ENCODE measurements around the gene KCTD6.

KCTD6 gene

DNA sequence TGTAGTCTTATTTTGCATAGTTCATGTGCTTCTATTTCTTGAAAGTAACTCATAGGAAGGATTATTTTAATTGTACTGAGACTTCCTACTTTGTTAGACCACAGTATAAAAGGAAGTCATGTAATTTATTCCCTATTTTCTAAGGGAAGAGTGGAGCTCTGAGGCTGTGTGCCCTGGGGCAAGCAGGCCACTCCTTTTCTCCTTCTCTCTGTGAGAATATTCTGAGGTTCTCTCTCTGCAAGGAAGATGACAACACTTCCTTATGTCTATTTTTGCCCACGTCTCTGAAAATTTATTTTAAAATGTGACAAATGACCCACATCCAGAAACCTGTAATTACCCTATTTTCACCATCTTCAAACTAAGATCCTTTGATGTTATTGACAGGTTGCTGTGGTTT is 11.0 kb downstream of the KCTD6 start:
- no peaks in the 10 kb centered on the region for H3K9me3 ChIP-seq (ENCODE audit: control insufficient read depth, low read length)
- H3K4me3 ChIP-seq (ENCODE audit: insufficient read depth, low read depth, low read length, poor library complexity, severe bottlenecking): no peak overlapping the region
- H3K27me3 ChIP-seq (replicated peaks; ENCODE audit: control insufficient read depth, insufficient read depth, low read length, poor library complexity, severe bottlenecking): no peaks in the 10 kb centered on the region
- no peaks in the 10 kb centered on the region for H3K4me1 ChIP-seq (ENCODE audit: control insufficient read depth, insufficient read depth, low read length, poor library complexity, severe bottlenecking)
- no peak overlapping the region for H3K27ac ChIP-seq (ENCODE audit: insufficient read depth, low read length, poor library complexity, severe bottlenecking)
- H3K36me3 ChIP-seq (ENCODE audit: control insufficient read depth, insufficient read depth, low read length): peaks cover 5% of the 10 kb centered on the region
- no peak for DNase-seq

DNA sequence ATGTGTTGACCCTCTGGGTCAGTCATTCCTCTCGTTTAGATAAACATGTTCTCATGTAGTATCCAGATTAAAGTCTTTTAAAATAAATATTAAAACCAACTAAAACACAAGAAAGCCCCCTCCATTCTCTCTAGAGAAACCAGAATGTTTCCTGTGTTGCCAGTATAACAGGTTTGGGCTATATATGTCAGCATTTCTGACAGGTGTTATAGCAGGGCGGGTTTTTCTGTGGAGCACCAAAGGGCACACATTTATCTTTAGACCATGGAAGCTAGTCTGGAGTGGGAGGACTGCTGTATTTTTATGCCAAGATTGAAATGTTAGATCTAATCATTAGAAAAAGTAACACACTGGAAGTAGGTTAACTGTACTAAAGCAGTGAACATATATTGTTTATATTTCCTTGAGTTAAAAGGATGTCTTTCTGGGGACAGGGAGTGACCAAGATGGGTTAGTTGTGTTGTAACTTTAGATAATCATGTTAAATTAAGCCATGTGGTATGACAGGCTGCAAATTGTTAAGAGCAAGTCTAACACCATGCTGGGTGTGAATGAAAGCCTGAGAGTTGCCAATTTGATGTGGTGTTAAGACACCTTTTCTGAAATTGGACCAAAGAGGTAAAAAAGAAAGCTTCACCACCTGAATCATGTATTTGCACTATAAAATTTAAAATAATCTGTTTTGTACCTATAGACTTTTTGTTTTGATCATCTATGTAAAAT is 15.6 kb downstream of the KCTD6 start:
- Histone ChIP-seq H3K27me3 (replicated peaks; ENCODE audit: control insufficient read depth, insufficient read depth, low read length, poor library complexity, severe bottlenecking) (no peaks in the 10 kb centered on the region), H3K4me3 (ENCODE audit: insufficient read depth, low read depth, low read length, poor library complexity, severe bottlenecking) (no peak overlapping the region), H3K9me3 (ENCODE audit: control insufficient read depth, low read length) (no peaks in the 10 kb centered on the region), H3K4me1 (ENCODE audit: control insufficient read depth, insufficient read depth, low read length, poor library complexity, severe bottlenecking) (no peaks in the 10 kb centered on the region), H3K36me3 (ENCODE audit: control insufficient read depth, insufficient read depth, low read length) (no peaks in the 10 kb centered on the region), H3K27ac (ENCODE audit: insufficient read depth, low read length, poor library complexity, severe bottlenecking) (no peak overlapping the region)
- DNase-seq: no peak

GRCh38 chr3:58508437-58508836 is 16.5 kb downstream of the KCTD6 start:
- no peaks in the 10 kb centered on the region for H3K27me3 ChIP-seq (replicated peaks; ENCODE audit: control insufficient read depth, insufficient read depth, low read length, poor library complexity, severe bottlenecking)
- no peaks in the 10 kb centered on the region for H3K9me3 ChIP-seq (ENCODE audit: control insufficient read depth, low read length)
- no peak overlapping the region for H3K27ac ChIP-seq (ENCODE audit: insufficient read depth, low read length, poor library complexity, severe bottlenecking)
- DNase-seq: no peak
- H3K4me3 ChIP-seq (ENCODE audit: insufficient read depth, low read depth, low read length, poor library complexity, severe bottlenecking): no peak overlapping the region
- H3K36me3 ChIP-seq (ENCODE audit: control insufficient read depth, insufficient read depth, low read length): no peaks in the 10 kb centered on the region
- H3K4me1 ChIP-seq (ENCODE audit: control insufficient read depth, insufficient read depth, low read length, poor library complexity, severe bottlenecking): no peaks in the 10 kb centered on the region

DNA sequence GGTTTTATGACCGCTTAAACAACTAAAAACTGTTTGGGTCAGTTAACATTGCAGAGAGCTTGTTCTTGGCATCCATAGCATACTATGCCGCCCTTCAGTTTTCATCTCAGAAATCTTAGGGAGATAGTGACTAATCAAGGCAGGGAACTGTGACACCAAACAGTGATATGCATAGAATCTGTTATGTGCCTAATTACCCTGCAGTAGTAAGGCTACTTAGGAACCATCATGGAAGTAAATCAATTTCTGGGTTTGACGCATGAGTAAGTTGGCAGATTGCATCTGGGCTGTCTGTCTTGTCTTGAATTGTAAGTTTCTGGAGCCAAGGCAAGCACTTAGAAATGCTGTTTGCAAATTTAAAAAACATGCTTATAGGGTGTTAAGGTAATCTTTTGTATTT is 22.5 kb downstream of the KCTD6 start:
- no peaks in the 10 kb centered on the region for H3K9me3 ChIP-seq (ENCODE audit: control insufficient read depth, low read length)
- no peak overlapping the region for H3K4me3 ChIP-seq (ENCODE audit: insufficient read depth, low read depth, low read length, poor library complexity, severe bottlenecking)
- no peaks in the 10 kb centered on the region for H3K36me3 ChIP-seq (ENCODE audit: control insufficient read depth, insufficient read depth, low read length)
- no peak for DNase-seq
- no peaks in the 10 kb centered on the region for H3K4me1 ChIP-seq (ENCODE audit: control insufficient read depth, insufficient read depth, low read length, poor library complexity, severe bottlenecking)
- H3K27me3 ChIP-seq (replicated peaks; ENCODE audit: control insufficient read depth, insufficient read depth, low read length, poor library complexity, severe bottlenecking): no peaks in the 10 kb centered on the region
- H3K27ac ChIP-seq (ENCODE audit: insufficient read depth, low read length, poor library complexity, severe bottlenecking): no peak overlapping the region

DNA sequence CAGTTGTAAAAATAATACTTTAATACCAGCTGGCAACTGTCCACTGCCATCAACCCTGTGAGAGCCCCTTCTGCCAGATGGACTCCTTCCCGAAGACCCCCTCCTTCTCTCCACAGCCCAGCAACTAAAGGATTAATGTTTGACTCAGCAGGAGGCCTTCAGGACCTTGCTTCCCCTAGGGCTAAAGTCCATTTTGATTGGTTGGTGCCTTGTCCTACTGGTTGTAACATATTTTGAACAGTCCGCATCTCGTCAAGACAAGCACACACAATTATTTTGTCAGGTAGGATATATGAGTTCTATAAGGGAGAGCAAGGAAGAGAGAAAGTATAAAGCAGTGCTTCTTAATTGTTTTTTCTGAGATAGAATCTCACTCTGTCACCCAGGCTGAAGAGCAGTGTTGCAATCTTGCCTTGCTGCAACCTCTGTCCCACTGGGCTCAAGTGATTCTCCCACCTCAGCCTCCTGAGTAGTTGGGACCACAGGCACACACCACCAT is 26.4 kb downstream of the KCTD6 start:
- H3K27me3 ChIP-seq (replicated peaks; ENCODE audit: control insufficient read depth, insufficient read depth, low read length, poor library complexity, severe bottlenecking): no peaks in the 10 kb centered on the region
- no peak overlapping the region for H3K27ac ChIP-seq (ENCODE audit: insufficient read depth, low read length, poor library complexity, severe bottlenecking)
- H3K9me3 ChIP-seq (ENCODE audit: control insufficient read depth, low read length): no peaks in the 10 kb centered on the region
- H3K4me1 ChIP-seq (ENCODE audit: control insufficient read depth, insufficient read depth, low read length, poor library complexity, severe bottlenecking): no peaks in the 10 kb centered on the region
- no peak overlapping the region for H3K4me3 ChIP-seq (ENCODE audit: insufficient read depth, low read depth, low read length, poor library complexity, severe bottlenecking)
- no peak for DNase-seq
- no peaks in the 10 kb centered on the region for H3K36me3 ChIP-seq (ENCODE audit: control insufficient read depth, insufficient read depth, low read length)

DNA sequence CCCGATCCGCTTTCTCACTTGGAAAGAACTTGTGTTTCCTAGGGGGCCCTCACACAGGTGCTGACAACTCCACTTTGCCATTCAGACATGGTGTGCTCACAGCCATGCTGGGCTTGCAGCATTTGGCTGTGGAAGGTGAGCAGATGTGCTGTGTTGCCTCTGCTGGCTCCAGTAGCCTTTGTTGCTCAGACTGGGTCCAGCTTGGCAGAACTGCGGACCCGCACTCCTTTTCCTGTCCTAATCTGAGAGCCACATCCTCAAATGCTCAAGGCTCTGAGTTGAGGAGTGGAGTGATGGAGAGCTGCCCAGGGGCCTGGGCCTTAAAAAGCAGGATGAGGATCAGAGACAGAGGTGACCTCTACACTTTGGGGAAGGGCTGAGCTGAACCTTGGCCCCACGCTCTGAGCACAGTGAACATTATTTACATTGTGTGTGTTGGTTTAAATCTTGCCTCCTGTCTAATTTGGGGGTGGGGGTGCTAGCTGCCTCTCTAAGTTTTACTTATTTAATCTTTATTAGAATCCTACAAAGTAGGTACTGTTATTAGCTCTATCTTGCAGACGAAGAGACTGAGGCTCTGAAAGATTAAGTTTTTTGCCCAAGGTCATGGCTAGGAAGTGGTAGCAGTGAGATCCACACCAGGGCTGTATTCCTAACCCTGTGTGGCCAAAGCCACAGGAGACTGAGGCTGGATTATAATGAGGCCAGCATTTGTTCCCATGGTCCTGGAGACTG is 27.9 kb downstream of the KCTD6 start:
- Histone ChIP-seq H3K4me1 (ENCODE audit: control insufficient read depth, insufficient read depth, low read length, poor library complexity, severe bottlenecking) (no peaks in the 10 kb centered on the region), H3K36me3 (ENCODE audit: control insufficient read depth, insufficient read depth, low read length) (no peaks in the 10 kb centered on the region), H3K27me3 (replicated peaks; ENCODE audit: control insufficient read depth, insufficient read depth, low read length, poor library complexity, severe bottlenecking) (no peaks in the 10 kb centered on the region), H3K9me3 (ENCODE audit: control insufficient read depth, low read length) (no peaks in the 10 kb centered on the region), H3K27ac (ENCODE audit: insufficient read depth, low read length, poor library complexity, severe bottlenecking) (no peak overlapping the region), H3K4me3 (ENCODE audit: insufficient read depth, low read depth, low read length, poor library complexity, severe bottlenecking) (no peak overlapping the region)
- DNase-seq: no peak

- H3K9me3 ChIP-seq (ENCODE audit: control insufficient read depth, low read length): no peaks in the 10 kb centered on the region
- H3K27ac ChIP-seq (ENCODE audit: insufficient read depth, low read length, poor library complexity, severe bottlenecking): no peak overlapping the region
- no peaks in the 10 kb centered on the region for H3K27me3 ChIP-seq (replicated peaks; ENCODE audit: control insufficient read depth, insufficient read depth, low read length, poor library complexity, severe bottlenecking)
- no peak overlapping the region for H3K4me3 ChIP-seq (ENCODE audit: insufficient read depth, low read depth, low read length, poor library complexity, severe bottlenecking)
- no peaks in the 10 kb centered on the region for H3K4me1 ChIP-seq (ENCODE audit: control insufficient read depth, insufficient read depth, low read length, poor library complexity, severe bottlenecking)
- DNase-seq: no peak
- no peaks in the 10 kb centered on the region for H3K36me3 ChIP-seq (ENCODE audit: control insufficient read depth, insufficient read depth, low read length)
Measured at GRCh38 chr3:58520403-58521335, 28.8 kb downstream of the KCTD6 start.

GRCh38 chr3:58521336-58521670 is 29.4 kb downstream of the KCTD6 start:
- no peak overlapping the region for H3K4me3 ChIP-seq (ENCODE audit: insufficient read depth, low read depth, low read length, poor library complexity, severe bottlenecking)
- no peak overlapping the region for H3K27ac ChIP-seq (ENCODE audit: insufficient read depth, low read length, poor library complexity, severe bottlenecking)
- no peaks in the 10 kb centered on the region for H3K4me1 ChIP-seq (ENCODE audit: control insufficient read depth, insufficient read depth, low read length, poor library complexity, severe bottlenecking)
- no peaks in the 10 kb centered on the region for H3K9me3 ChIP-seq (ENCODE audit: control insufficient read depth, low read length)
- no peak for DNase-seq
- no peaks in the 10 kb centered on the region for H3K27me3 ChIP-seq (replicated peaks; ENCODE audit: control insufficient read depth, insufficient read depth, low read length, poor library complexity, severe bottlenecking)
- H3K36me3 ChIP-seq (ENCODE audit: control insufficient read depth, insufficient read depth, low read length): no peaks in the 10 kb centered on the region

- no peak overlapping the region for H3K27ac ChIP-seq (ENCODE audit: insufficient read depth, low read length, poor library complexity, severe bottlenecking)
- H3K4me1 ChIP-seq (ENCODE audit: control insufficient read depth, insufficient read depth, low read length, poor library complexity, severe bottlenecking): no peaks in the 10 kb centered on the region
- no peaks in the 10 kb centered on the region for H3K36me3 ChIP-seq (ENCODE audit: control insufficient read depth, insufficient read depth, low read length)
- H3K4me3 ChIP-seq (ENCODE audit: insufficient read depth, low read depth, low read length, poor library complexity, severe bottlenecking): no peak overlapping the region
- H3K27me3 ChIP-seq (replicated peaks; ENCODE audit: control insufficient read depth, insufficient read depth, low read length, poor library complexity, severe bottlenecking): no peaks in the 10 kb centered on the region
- H3K9me3 ChIP-seq (ENCODE audit: control insufficient read depth, low read length): no peaks in the 10 kb centered on the region
- no peak for DNase-seq
Measured at GRCh38 chr3:58521917-58522631, 30.2 kb downstream of the KCTD6 start.
